ENCODE results near the gene SOWAHA. TPM values are rescaled to one million over a fixed set of nuclear protein-coding genes. Genes with fewer than 3 reads are reported as not detected.

Gene SOWAHA
- total RNA-seq, 1 donor from 2014 or later, result not detected

- peaks cover 13% of the 10 kb centered on the region for H3K4me1 Mint-ChIP-seq (ENCODE audit: unreplicated experiment)
- no peak overlapping the region for H3K4me3 Mint-ChIP-seq (ENCODE audit: unreplicated experiment)
- no peak for DNase-seq (ENCODE audit: extremely low spot score, unreplicated experiment)
- no peaks in the 10 kb centered on the region for H3K9me3 Mint-ChIP-seq (ENCODE audit: unreplicated experiment)
- no peak overlapping the region for H3K27ac Mint-ChIP-seq (ENCODE audit: unreplicated experiment)
- no peaks in the 10 kb centered on the region for H3K27me3 Mint-ChIP-seq (ENCODE audit: unreplicated experiment)
- TF ChIP-seq, protein P1, sequence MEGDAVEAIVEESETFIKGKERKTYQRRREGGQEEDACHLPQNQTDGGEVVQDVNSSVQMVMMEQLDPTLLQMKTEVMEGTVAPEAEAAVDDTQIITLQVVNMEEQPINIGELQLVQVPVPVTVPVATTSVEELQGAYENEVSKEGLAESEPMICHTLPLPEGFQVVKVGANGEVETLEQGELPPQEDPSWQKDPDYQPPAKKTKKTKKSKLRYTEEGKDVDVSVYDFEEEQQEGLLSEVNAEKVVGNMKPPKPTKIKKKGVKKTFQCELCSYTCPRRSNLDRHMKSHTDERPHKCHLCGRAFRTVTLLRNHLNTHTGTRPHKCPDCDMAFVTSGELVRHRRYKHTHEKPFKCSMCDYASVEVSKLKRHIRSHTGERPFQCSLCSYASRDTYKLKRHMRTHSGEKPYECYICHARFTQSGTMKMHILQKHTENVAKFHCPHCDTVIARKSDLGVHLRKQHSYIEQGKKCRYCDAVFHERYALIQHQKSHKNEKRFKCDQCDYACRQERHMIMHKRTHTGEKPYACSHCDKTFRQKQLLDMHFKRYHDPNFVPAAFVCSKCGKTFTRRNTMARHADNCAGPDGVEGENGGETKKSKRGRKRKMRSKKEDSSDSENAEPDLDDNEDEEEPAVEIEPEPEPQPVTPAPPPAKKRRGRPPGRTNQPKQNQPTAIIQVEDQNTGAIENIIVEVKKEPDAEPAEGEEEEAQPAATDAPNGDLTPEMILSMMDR (IDR thresholded peaks at IDR 0.05), result no peak
- H3K36me3 Mint-ChIP-seq (ENCODE audit: unreplicated experiment), result peaks cover 16% of the 10 kb centered on the region
These were observed 46.9 kb upstream of the SOWAHA start for GRCh38 chr5:132766020-132766805.

DNA sequence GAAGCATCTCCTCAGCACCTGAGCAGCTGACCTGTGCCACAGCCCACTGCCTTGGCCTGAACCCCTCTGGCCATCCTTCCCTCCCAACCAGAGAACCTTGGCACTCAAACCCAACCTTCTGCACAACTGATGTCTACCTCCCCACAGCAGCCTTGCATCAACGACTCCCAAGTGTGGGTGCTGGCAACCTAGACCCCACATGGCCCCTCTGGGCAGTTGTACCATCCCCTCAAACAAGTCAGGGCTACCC, 46.4 kb upstream of the SOWAHA start:
- TF ChIP-seq, protein P1 (IDR thresholded peaks at IDR 0.05), result no peak
- H3K4me3 Mint-ChIP-seq (ENCODE audit: unreplicated experiment), result no peak overlapping the region
- peaks cover 18% of the 10 kb centered on the region for H3K4me1 Mint-ChIP-seq (ENCODE audit: unreplicated experiment)

GRCh38 chr5:132767150-132767549, 46.0 kb upstream of the SOWAHA start:
- H3K36me3 Mint-ChIP-seq (ENCODE audit: unreplicated experiment), result peaks cover 16% of the 10 kb centered on the region
- no peak overlapping the region for H3K4me3 Mint-ChIP-seq (ENCODE audit: unreplicated experiment)
- no peaks in the 10 kb centered on the region for H3K27me3 Mint-ChIP-seq (ENCODE audit: unreplicated experiment)
- H3K4me1 Mint-ChIP-seq (ENCODE audit: unreplicated experiment), result peaks cover 21% of the 10 kb centered on the region
- no peak for DNase-seq (ENCODE audit: extremely low spot score, unreplicated experiment)
- no peaks in the 10 kb centered on the region for H3K9me3 Mint-ChIP-seq (ENCODE audit: unreplicated experiment)
- TF ChIP-seq, protein P1 (IDR thresholded peaks at IDR 0.05), result no peak
- H3K27ac Mint-ChIP-seq (ENCODE audit: unreplicated experiment), result no peak overlapping the region

More for the DNA sequence above, 46.4 kb upstream of the SOWAHA start:
- peaks cover 16% of the 10 kb centered on the region for H3K36me3 Mint-ChIP-seq (ENCODE audit: unreplicated experiment)
- H3K9me3 Mint-ChIP-seq (ENCODE audit: unreplicated experiment), result no peaks in the 10 kb centered on the region
- no peak for DNase-seq (ENCODE audit: extremely low spot score, unreplicated experiment)
- H3K27ac Mint-ChIP-seq (ENCODE audit: unreplicated experiment), result no peak overlapping the region
- H3K27me3 Mint-ChIP-seq (ENCODE audit: unreplicated experiment), result no peaks in the 10 kb centered on the region

GRCh38 chr5:132768485-132768868, 44.6 kb upstream of the SOWAHA start:
- TF ChIP-seq, protein P1 (IDR thresholded peaks at IDR 0.05), result no peak
- Mint-ChIP-seq H3K27ac (ENCODE audit: unreplicated experiment) (no peak overlapping the region), H3K4me1 (ENCODE audit: unreplicated experiment) (peaks cover 32% of the 10 kb centered on the region)

DNA sequence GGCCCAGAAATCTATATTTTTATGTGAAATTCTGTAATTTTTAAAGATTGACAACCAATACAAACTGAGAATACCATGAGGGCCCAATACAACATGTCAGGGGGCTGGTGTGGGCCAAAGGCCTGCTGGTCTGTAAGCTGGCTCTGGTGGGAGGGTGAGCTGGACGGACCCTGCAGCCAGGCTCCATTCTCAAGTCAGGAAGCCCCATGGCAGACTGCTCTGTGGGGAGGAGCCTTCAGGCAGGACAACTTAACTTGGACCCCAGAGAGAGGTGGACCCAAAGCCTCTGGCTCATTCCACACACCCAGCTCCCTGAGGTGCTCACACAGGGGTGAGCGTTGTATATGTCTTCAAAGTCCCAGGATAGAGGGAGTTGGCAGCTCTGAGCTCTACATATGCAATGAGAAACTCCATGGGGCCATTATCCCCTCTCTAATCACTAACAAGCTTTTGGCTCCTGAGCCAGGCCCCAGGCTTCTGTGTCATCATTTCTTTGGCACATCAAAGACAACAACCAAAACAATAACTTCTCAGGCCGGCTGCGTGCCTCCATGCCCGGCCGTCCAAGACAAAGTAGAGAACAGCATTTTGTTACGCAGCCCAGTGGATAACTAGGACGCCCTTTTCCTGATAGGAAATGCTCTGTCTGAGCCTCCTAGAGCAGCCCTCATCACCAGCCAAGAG, 42.5 kb upstream of the SOWAHA start:
- no peak overlapping the region for H3K27ac Mint-ChIP-seq (ENCODE audit: unreplicated experiment)
- no peaks in the 10 kb centered on the region for H3K9me3 Mint-ChIP-seq (ENCODE audit: unreplicated experiment)
- no peaks in the 10 kb centered on the region for H3K36me3 Mint-ChIP-seq (ENCODE audit: unreplicated experiment)
- TF ChIP-seq, protein P1 (IDR thresholded peaks at IDR 0.05), result no peak
- H3K4me3 Mint-ChIP-seq (ENCODE audit: unreplicated experiment), result no peak overlapping the region
- no peaks in the 10 kb centered on the region for H3K27me3 Mint-ChIP-seq (ENCODE audit: unreplicated experiment)
- peaks cover 41% of the 10 kb centered on the region for H3K4me1 Mint-ChIP-seq (ENCODE audit: unreplicated experiment)
- no peak for DNase-seq (ENCODE audit: extremely low spot score, unreplicated experiment)

More at GRCh38 chr5:132768485-132768868, 44.6 kb upstream of the SOWAHA start:
- Mint-ChIP-seq H3K4me3 (ENCODE audit: unreplicated experiment) (no peak overlapping the region), H3K9me3 (ENCODE audit: unreplicated experiment) (no peaks in the 10 kb centered on the region), H3K36me3 (ENCODE audit: unreplicated experiment) (peaks cover 7% of the 10 kb centered on the region), H3K27me3 (ENCODE audit: unreplicated experiment) (no peaks in the 10 kb centered on the region)
- DNase-seq (ENCODE audit: extremely low spot score, unreplicated experiment), result no peak
